Activated CD8-positive, alpha-beta T cell treated with anti-CD3 and anti-CD28 coated beads, Interleukin-2, amount 10 ng/mL, durations not matched to agents 7 days and 5 days (primary cell): Measurements from ENCODE around the gene TTL. TPM values are rescaled to one million over a fixed set of nuclear protein-coding genes. Genes with fewer than 3 reads are reported as not detected.

Experiments used
- ATAC-seq: fragments of 150-1000 bp; cut with Tn5 transposase; one replicate; pipeline ENCODE4 v1.10.0; 2021; ENCODE audit warnings: moderate library complexity
- CTCF ChIA-PET: fragments of 350-600 bp; sonication (Branson Sonifier 250); formaldehyde crosslinking; loops from one replicate; lab custom pipeline; 2021; ENCODE audit warnings: antibody characterized with exemption; lab: Charles Lee
- POLR2A ChIA-PET: fragments of 350-600 bp; sonication (Branson Sonifier 250); formaldehyde crosslinking; loops from one replicate; lab custom pipeline; 2021; ENCODE audit warnings: antibody characterized with exemption; lab: Charles Lee
- DNase-seq: peaks from one replicate; pipeline ENCODE4 v3.0.0-alpha.2; 2020
- H3K27ac Mint-ChIP-seq: one replicate; pipeline ENCODE4 v1.8.0; 2021; ENCODE audit warnings: mild to moderate bottlenecking, mixed read lengths
- H3K27me3 Mint-ChIP-seq: one replicate; pipeline ENCODE4 v1.8.0; 2021; ENCODE audit warnings: low read depth, mixed read lengths
- H3K36me3 Mint-ChIP-seq: one replicate; pipeline ENCODE4 v1.8.0; 2021; ENCODE audit warnings: low read depth, mixed read lengths
- H3K4me1 Mint-ChIP-seq: one replicate; pipeline ENCODE4 v1.8.0; 2021; ENCODE audit warnings: low read depth, mixed read lengths
- H3K4me3 Mint-ChIP-seq: one replicate; pipeline ENCODE4 v1.8.0; 2021; ENCODE audit warnings: mild to moderate bottlenecking, mixed read lengths
- H3K9me3 Mint-ChIP-seq: one replicate; pipeline ENCODE4 v1.8.0; 2022; ENCODE audit warnings: mixed read lengths; ENCODE audit not compliant: insufficient read depth
- total RNA-seq, 2 experiments: library from RNA; stranded (reverse); gene quantifications; one replicate each; pipeline ENCODE4 v1.2.3, GENCODE V29; 2021

The TTL gene
- total RNA-seq, 2 experiments from 2014 or later, result 36.0 to 37.6 TPM

- H3K4me1 Mint-ChIP-seq, result peaks cover 29% of the 10 kb centered on the region
- DNase-seq (no peak), ATAC-seq (no peak)
- peak overlapping the region; percentile 44 for H3K27ac Mint-ChIP-seq
- no peaks in the 10 kb centered on the region for H3K9me3 Mint-ChIP-seq
- CTCF ChIA-PET, result no interaction called here
- peaks cover 23% of the 10 kb centered on the region for H3K36me3 Mint-ChIP-seq
- POLR2A ChIA-PET, result interaction anchor here (1.0 to 2.0 kb wide), 4 partner anchors 41 to 141 kb away, joined by 3 to 5 read pairs (median 4); partner anchors contain the start of gene POLR1B
- no peaks in the 10 kb centered on the region for H3K27me3 Mint-ChIP-seq
- peak overlapping the region; percentile 14 for H3K4me3 Mint-ChIP-seq
Observed at GRCh38 chr2:112585873-112586464, 104.0 kb downstream of the TTL start.

- Mint-ChIP-seq H3K9me3 (no peaks in the 10 kb centered on the region), H3K36me3 (peaks cover 22% of the 10 kb centered on the region), H3K27me3 (no peaks in the 10 kb centered on the region), H3K4me3 (no peak overlapping the region), H3K4me1 (peaks cover 17% of the 10 kb centered on the region), H3K27ac (no peak overlapping the region)
- CTCF ChIA-PET, result interaction anchor here (1.9 kb wide), 1 partner anchor 11 kb away, joined by 7 read pairs; no protein-coding TSS in a partner anchor
- DNase-seq, result no peak
- POLR2A ChIA-PET, result no interaction called here
- ATAC-seq, result no peak
Observed at GRCh38 chr2:112588611-112589045, 106.7 kb downstream of the TTL start.

Other genes with a start within 250 kb of the TTL start
- 10 to 100 TPM; 13.0 to 16.0 TPM for gene ZC3H8, start 227.1 kb upstream of the TTL start, total RNA-seq
- 1 to 10 TPM; 8.4 to 9.0 TPM for gene ZC3H6, start 206.6 kb upstream of the TTL start, total RNA-seq
- gene RGPD8, start 48.5 kb upstream of the TTL start, total RNA-seq, result 1 to 10 TPM; 6.4 to 7.8 TPM
- 10 to 100 TPM; 34.3 to 38.1 TPM for gene POLR1B, start 60.3 kb downstream of the TTL start, total RNA-seq
- 10 to 100 TPM; 32.4 to 35.4 TPM for gene CHCHD5, start 102.5 kb downstream of the TTL start, total RNA-seq
- gene SLC20A1, start 163.8 kb downstream of the TTL start, total RNA-seq, result 100 to 1,000 TPM; 115 to 120 TPM
- not detected for gene NT5DC4, start 238.9 kb downstream of the TTL start, total RNA-seq